ENCODE measurements around the gene PIGQ.

Gene PIGQ

DNA sequence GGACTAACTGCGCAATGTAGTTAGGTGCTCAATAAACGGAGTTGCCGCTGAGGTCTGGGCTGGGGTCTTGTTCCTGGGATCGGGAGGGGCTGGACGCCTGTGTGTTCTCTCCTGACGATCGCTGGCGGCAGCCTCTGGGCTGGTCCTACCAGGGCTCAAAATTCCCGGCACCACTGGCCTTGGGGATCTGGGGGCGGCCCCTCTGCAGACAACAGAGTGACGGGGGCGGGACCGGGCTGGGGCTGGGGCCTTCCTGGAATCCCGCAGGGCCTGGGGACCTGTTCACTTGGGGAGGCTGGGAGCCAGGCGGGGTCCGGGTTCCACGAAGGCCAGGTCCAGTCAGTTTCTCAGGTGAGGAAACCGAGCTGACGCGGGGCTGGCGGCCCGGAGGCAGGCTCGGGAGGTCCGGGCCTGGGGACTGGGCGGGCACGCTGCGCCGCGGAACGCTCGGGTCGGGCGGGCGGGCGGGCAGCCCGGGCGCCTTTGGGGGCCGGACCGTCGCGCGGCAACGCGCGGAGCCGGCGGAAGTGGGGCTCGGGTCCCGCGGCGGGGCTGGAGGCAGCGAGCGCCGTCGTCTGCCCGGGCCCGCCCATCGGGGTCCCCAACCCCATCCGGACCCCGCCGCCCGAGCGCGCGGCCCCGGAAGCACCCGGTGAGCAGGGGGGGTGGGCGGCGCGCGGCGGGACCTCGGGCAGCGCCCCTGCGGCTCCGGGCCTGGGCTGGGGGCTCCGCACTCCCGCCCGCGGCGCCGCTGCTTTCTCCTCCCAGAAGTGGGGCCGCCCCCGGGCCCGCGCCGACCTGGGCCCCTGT lies at the start of gene PIGQ:
Gene PIGQ, plus strand, starts transcription at position 524 of the 810 bp plus-strand sequence. CDS start 4,107 bp downstream, outside the sequence.
- Mint-ChIP-seq H3K36me3 (ENCODE audit: low read depth) (no peaks in the 10 kb centered on the region), H3K27ac (peak within 1 kb of the TSS; percentile 98), H3K4me1 (peaks cover 49% of the 10 kb centered on the region), H3K4me3 (peak within 1 kb of the TSS; percentile 89), H3K9me3 (no peaks in the 10 kb centered on the region), H3K27me3 (ENCODE audit: low read depth, poor library complexity) (peaks cover 4% of the 10 kb centered on the region)
- peak; percentile 77 for DNase-seq
- TF ChIP-seq, protein P1, sequence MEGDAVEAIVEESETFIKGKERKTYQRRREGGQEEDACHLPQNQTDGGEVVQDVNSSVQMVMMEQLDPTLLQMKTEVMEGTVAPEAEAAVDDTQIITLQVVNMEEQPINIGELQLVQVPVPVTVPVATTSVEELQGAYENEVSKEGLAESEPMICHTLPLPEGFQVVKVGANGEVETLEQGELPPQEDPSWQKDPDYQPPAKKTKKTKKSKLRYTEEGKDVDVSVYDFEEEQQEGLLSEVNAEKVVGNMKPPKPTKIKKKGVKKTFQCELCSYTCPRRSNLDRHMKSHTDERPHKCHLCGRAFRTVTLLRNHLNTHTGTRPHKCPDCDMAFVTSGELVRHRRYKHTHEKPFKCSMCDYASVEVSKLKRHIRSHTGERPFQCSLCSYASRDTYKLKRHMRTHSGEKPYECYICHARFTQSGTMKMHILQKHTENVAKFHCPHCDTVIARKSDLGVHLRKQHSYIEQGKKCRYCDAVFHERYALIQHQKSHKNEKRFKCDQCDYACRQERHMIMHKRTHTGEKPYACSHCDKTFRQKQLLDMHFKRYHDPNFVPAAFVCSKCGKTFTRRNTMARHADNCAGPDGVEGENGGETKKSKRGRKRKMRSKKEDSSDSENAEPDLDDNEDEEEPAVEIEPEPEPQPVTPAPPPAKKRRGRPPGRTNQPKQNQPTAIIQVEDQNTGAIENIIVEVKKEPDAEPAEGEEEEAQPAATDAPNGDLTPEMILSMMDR (IDR thresholded peaks at IDR 0.05), result no peak

DNA sequence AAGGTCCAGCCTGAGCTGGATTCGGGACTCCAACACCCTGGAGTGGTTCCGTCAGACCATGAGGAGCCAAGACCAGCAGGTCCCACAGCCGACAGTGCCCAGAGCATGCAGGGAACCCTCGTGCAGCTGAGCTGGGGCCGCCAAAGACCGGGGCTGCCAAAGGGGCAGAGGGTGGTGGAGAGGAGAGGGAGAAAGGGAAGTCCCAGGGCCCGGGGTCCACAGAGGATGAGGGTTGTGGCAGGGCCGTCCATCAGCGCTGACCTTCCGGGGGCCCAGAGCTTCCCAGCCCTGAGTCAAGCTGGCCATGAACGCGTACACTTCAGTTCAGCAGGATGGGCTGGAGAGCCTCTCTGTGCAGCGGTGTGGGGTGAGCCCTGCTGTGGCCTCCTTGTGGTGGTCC lies 48.9 kb upstream of the PIGQ start:
- no peak overlapping the region for H3K27ac Mint-ChIP-seq
- TF ChIP-seq, protein P1 (IDR thresholded peaks at IDR 0.05), result no peak
- no peaks in the 10 kb centered on the region for H3K9me3 Mint-ChIP-seq
- DNase-seq, result no peak
- H3K4me1 Mint-ChIP-seq, result peaks cover 6% of the 10 kb centered on the region
- H3K4me3 Mint-ChIP-seq, result no peak overlapping the region
- H3K36me3 Mint-ChIP-seq (ENCODE audit: low read depth), result peaks cover 23% of the 10 kb centered on the region
- no peaks in the 10 kb centered on the region for H3K27me3 Mint-ChIP-seq (ENCODE audit: low read depth, poor library complexity)

DNA sequence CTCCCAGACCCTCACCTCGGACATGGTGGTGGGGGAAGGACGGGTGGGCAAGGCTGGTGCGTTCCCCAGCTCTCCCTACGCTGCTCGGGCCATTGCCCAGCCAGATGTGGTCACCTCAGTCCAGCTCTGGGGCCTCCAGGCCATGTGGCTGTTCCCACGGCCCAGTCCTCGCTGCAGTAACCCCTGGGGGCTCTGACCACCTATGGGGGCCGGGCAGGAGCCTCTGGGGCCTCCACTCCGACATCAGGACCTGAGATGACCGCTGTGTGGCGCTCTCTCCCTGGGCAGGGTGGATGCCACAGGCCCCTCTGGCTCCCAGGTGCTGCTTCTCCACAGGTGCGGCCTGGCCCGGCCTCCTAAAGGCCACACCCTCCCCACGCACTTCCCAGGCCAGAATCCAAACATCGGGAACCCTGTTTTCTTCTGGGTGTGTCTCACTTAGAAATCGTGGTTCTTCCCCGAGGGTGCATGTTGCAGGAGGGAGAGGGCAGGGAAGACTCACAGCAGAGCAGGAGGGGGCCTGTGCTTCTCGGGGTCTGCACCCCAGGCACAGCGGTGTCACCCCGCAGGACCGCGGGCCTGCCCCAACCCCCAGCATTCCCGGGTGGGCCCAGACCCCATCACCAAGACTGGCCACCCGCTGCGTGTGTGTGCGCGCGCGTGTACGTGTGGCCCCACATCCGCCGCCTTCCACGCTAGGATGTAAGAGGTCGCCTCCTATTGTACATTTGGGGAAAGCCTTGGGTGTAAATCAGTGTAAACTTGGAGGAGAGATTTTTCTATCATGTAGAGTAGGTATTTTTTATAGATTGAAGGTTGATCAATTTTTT lies 48.2 kb upstream of the PIGQ start:
- Mint-ChIP-seq H3K36me3 (ENCODE audit: low read depth) (peaks cover 18% of the 10 kb centered on the region), H3K27ac (peak overlapping the region; percentile 86), H3K27me3 (ENCODE audit: low read depth, poor library complexity) (no peaks in the 10 kb centered on the region), H3K4me3 (no peak overlapping the region), H3K4me1 (peaks cover 14% of the 10 kb centered on the region), H3K9me3 (no peaks in the 10 kb centered on the region)
- TF ChIP-seq, protein P1 (IDR thresholded peaks at IDR 0.05), result no peak
- no peak for DNase-seq

DNA sequence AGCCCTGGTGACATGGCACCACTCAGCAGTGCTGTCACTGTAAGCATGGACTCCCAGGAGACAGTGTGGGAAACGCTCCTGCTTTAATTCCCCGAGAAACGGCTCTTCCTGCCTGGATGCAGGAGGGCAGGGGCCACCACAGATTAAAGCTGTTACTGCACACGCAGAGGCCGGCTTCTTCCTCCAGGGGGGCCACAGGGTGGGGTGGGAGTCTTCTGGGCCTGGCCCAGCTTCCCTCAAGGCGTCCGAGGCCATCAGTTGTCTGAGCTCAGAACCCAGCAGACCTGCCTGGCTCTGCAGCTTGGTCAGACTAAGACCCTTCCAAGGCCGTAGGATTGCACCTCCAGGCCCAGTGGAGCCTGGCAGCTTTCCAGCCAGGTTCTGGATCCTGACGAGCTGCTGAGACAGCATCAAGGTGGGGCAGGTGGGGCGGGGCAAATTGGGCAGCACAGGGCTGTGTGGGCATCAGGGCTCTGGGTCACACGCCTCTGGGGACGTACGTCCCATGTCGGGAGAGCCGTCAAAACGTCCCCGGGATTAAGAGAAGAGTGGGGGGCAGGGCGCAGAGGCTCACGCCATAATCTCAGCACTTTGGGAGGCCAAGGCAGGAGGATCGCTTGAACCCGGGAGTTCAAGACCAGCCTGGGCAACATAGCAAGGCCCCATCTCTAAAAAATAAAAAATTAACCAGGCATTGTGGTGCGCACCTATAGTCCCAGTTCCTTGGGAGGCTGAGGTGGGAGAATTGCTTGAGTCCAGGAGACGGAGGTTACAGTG lies 47.3 kb upstream of the PIGQ start:
- Mint-ChIP-seq H3K36me3 (ENCODE audit: low read depth) (peaks cover 12% of the 10 kb centered on the region), H3K9me3 (no peaks in the 10 kb centered on the region), H3K4me1 (peaks cover 16% of the 10 kb centered on the region), H3K4me3 (no peak overlapping the region), H3K27ac (peak overlapping the region; percentile 87), H3K27me3 (ENCODE audit: low read depth, poor library complexity) (no peaks in the 10 kb centered on the region)
- TF ChIP-seq, protein P1 (IDR thresholded peaks at IDR 0.05), result no peak
- no peak for DNase-seq

DNA sequence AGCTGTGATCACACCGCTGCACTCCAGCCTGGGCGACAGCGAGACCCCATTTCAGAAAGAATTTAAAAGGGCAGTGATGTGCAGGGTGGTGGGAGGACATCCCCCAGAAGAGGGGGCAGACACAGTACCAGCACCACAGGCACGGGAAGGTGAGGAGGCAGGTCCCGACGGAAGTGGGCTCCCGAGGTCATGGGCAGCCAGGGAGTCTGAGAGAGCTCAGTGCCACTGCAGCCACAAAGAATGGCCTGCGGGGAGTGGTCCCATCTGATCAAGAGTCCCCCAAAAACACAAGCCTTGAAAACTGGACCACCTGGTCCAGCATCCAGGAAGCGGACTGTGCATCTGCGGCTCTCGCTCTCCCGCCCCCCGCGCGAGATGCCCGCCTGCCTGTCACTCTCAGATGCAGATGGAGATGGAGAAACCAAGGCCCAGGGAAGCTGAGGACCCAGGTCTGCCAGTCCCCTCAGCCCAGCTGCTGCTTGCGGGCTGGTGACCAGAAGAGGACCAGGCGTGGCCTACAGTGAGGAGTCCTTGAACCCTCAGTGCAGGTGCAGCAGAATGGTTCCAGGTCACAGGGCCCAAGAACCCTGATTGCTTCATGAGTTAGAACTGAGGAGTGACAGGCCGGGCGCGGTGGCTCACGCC lies 46.5 kb upstream of the PIGQ start:
- no peaks in the 10 kb centered on the region for H3K9me3 Mint-ChIP-seq
- TF ChIP-seq, protein P1 (IDR thresholded peaks at IDR 0.05), result no peak
- no peak overlapping the region for H3K4me3 Mint-ChIP-seq
- H3K36me3 Mint-ChIP-seq (ENCODE audit: low read depth), result peaks cover 12% of the 10 kb centered on the region
- no peaks in the 10 kb centered on the region for H3K27me3 Mint-ChIP-seq (ENCODE audit: low read depth, poor library complexity)
- no peak for DNase-seq
- peak overlapping the region; percentile 87 for H3K27ac Mint-ChIP-seq
- H3K4me1 Mint-ChIP-seq, result peaks cover 16% of the 10 kb centered on the region
